Measurements from ENCODE around the gene SH3TC1. TPM values are rescaled to one million over a fixed set of nuclear protein-coding genes. Genes with fewer than 3 reads are reported as not detected.

Gene SH3TC1
- total RNA-seq, 1 donor from 2014 or later = 12.5 TPM

- no peak overlapping the region for H3K27ac Mint-ChIP-seq
- no peak for DNase-seq (ENCODE audit: low spot score, unreplicated experiment)
Observed at GRCh38 chr4:8274066-8274652, 75.1 kb downstream of the SH3TC1 start.

DNA sequence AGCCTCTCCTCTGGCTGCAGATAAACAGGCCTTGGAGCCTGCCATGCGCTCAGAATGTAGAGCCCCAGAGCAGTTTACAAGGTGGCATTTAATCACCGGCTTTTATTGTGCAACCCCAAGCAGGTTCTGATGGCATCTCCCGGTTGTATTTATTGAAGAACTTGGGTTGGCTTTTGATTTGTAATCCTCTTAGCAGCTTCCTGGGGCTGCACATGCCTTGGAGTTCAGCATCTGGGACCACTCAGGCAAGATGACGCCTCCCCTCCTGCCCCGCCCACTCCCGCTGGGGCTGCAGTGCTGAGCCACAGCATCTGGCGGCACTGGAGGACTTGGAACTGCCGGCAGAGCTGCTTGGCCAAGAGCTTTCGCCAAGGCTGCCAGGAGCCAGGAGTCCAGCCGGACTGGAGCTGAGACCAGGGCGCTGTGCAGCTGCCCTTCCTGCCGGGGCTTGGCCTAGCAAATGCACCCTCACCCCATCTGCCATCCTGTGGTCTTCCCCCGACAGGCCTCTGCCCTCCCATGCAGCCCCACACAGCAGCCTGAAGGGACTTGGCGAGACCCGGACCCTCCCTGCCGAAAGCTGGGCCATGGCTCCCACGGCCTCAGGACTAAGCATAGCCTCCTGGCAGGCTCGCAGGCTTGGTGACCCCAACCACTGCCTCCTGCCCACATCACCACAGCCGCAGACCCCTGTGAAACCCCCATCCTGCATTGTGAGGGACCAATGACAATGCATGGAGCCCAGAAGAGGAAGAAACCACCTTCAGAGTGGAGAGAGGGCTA is 75.9 kb downstream of the SH3TC1 start:
- Mint-ChIP-seq H3K4me3 (ENCODE audit: low read depth) (no peak overlapping the region), H3K9me3 (ENCODE audit: low read depth) (no peaks in the 10 kb centered on the region), H3K4me1 (ENCODE audit: low read depth) (no peaks in the 10 kb centered on the region), H3K27ac (no peak overlapping the region), H3K27me3 (peaks cover 29% of the 10 kb centered on the region), H3K36me3 (ENCODE audit: insufficient read depth) (no peaks in the 10 kb centered on the region)
- no peak for DNase-seq (ENCODE audit: low spot score, unreplicated experiment)
- TF ChIP-seq, protein P1, sequence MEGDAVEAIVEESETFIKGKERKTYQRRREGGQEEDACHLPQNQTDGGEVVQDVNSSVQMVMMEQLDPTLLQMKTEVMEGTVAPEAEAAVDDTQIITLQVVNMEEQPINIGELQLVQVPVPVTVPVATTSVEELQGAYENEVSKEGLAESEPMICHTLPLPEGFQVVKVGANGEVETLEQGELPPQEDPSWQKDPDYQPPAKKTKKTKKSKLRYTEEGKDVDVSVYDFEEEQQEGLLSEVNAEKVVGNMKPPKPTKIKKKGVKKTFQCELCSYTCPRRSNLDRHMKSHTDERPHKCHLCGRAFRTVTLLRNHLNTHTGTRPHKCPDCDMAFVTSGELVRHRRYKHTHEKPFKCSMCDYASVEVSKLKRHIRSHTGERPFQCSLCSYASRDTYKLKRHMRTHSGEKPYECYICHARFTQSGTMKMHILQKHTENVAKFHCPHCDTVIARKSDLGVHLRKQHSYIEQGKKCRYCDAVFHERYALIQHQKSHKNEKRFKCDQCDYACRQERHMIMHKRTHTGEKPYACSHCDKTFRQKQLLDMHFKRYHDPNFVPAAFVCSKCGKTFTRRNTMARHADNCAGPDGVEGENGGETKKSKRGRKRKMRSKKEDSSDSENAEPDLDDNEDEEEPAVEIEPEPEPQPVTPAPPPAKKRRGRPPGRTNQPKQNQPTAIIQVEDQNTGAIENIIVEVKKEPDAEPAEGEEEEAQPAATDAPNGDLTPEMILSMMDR (IDR thresholded peaks at IDR 0.05; ENCODE audit: unreplicated experiment) = no peak

More at GRCh38 chr4:8274066-8274652, 75.1 kb downstream of the SH3TC1 start:
- H3K27me3 Mint-ChIP-seq = peaks cover 31% of the 10 kb centered on the region
- H3K4me1 Mint-ChIP-seq (ENCODE audit: low read depth) = no peaks in the 10 kb centered on the region
- TF ChIP-seq, protein P1 (IDR thresholded peaks at IDR 0.05; ENCODE audit: unreplicated experiment) = no peak
- no peaks in the 10 kb centered on the region for H3K36me3 Mint-ChIP-seq (ENCODE audit: insufficient read depth)
- no peak overlapping the region for H3K4me3 Mint-ChIP-seq (ENCODE audit: low read depth)
- no peaks in the 10 kb centered on the region for H3K9me3 Mint-ChIP-seq (ENCODE audit: low read depth)

GRCh38 chr4:8275548-8275910 is 76.4 kb downstream of the SH3TC1 start:
- TF ChIP-seq, protein P1 (IDR thresholded peaks at IDR 0.05; ENCODE audit: unreplicated experiment) = no peak
- peaks cover 27% of the 10 kb centered on the region for H3K27me3 Mint-ChIP-seq
- no peaks in the 10 kb centered on the region for H3K4me1 Mint-ChIP-seq (ENCODE audit: low read depth)
- no peaks in the 10 kb centered on the region for H3K36me3 Mint-ChIP-seq (ENCODE audit: insufficient read depth)
- H3K9me3 Mint-ChIP-seq (ENCODE audit: low read depth) = no peaks in the 10 kb centered on the region
- no peak overlapping the region for H3K27ac Mint-ChIP-seq
- no peak for DNase-seq (ENCODE audit: low spot score, unreplicated experiment)
- H3K4me3 Mint-ChIP-seq (ENCODE audit: low read depth) = no peak overlapping the region

- Mint-ChIP-seq H3K36me3 (ENCODE audit: insufficient read depth) (no peaks in the 10 kb centered on the region), H3K4me3 (ENCODE audit: low read depth) (no peak overlapping the region), H3K27ac (no peak overlapping the region), H3K9me3 (ENCODE audit: low read depth) (no peaks in the 10 kb centered on the region), H3K4me1 (ENCODE audit: low read depth) (no peaks in the 10 kb centered on the region), H3K27me3 (peaks cover 17% of the 10 kb centered on the region)
- TF ChIP-seq, protein P1 (IDR thresholded peaks at IDR 0.05; ENCODE audit: unreplicated experiment) = no peak
- no peak for DNase-seq (ENCODE audit: low spot score, unreplicated experiment)
Observed at GRCh38 chr4:8276358-8277240, 77.5 kb downstream of the SH3TC1 start.

DNA sequence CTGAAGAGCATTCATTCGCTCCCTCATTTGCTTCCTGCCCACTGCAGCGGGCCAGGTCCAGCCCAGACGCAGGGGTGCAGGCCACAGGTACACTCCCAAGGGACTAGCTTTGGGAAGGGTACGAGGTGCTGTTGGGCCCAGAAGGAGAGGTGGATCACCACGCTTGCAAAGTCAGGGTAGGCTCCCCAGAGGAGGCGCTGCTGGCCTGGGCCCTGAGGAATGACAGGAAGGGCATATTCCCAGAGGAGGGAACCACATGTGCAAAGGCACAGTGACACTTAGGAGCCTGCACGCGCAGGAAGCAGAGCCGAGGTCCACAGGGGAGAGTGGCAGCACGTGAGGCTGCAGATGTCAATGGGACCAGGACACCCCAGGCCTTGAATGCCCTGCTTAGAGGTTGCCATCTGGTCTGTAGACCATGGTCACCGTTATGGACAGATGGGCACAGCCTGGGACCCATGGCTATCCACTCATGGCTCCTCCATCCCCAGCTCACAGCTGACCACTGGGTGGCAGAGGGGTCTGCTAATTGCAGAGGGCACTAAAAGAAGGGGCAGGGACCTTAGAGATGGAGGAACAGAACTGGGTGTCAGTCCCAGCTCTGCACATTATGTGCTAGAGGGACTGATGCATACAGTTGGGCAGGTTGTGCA is 78.4 kb downstream of the SH3TC1 start:
- no peak for DNase-seq (ENCODE audit: low spot score, unreplicated experiment)
- H3K4me1 Mint-ChIP-seq (ENCODE audit: low read depth) = no peaks in the 10 kb centered on the region
- H3K9me3 Mint-ChIP-seq (ENCODE audit: low read depth) = no peaks in the 10 kb centered on the region
- TF ChIP-seq, protein P1 (IDR thresholded peaks at IDR 0.05; ENCODE audit: unreplicated experiment) = no peak
- no peak overlapping the region for H3K4me3 Mint-ChIP-seq (ENCODE audit: low read depth)
- peaks cover 8% of the 10 kb centered on the region for H3K27me3 Mint-ChIP-seq
- no peaks in the 10 kb centered on the region for H3K36me3 Mint-ChIP-seq (ENCODE audit: insufficient read depth)
- no peak overlapping the region for H3K27ac Mint-ChIP-seq
